H9 (cell line): ENCODE results near the gene CBLB. TPM values are rescaled to one million over a fixed set of nuclear protein-coding genes. Genes with fewer than 3 reads are reported as not detected.

ENCODE experiments used
- DNase-seq: peaks from one replicate; pipeline ENCODE4 v3.0.0-alpha.2; 2017
- H2AFZ ChIP-seq: one replicate; pipeline ENCODE4 v1.6.1; 2013; ENCODE audit warnings: mild to moderate bottlenecking, low read length, control low read depth, moderate library complexity
- H2AK5ac ChIP-seq: 2 replicates; pipeline ENCODE4 v1.6.1; 2013; ENCODE audit warnings: low read length, control low read depth, mixed read lengths; ENCODE audit not compliant: insufficient read length
- H2BK120ac ChIP-seq: one replicate; pipeline ENCODE4 v1.6.1; 2013; ENCODE audit warnings: low read depth, mild to moderate bottlenecking, low read length, control low read depth, inconsistent platforms; ENCODE audit not compliant: poor library complexity, severe bottlenecking
- H2BK12ac ChIP-seq: 2 replicates; pipeline ENCODE4 v1.6.1; 2013; ENCODE audit warnings: low read length, control low read depth, mixed read lengths, low read depth; ENCODE audit not compliant: insufficient read length
- H2BK15ac ChIP-seq: 2 replicates; pipeline ENCODE4 v1.6.1; 2013; ENCODE audit warnings: low read depth, low read length, control low read depth
- H2BK20ac ChIP-seq: one replicate; pipeline ENCODE4 v1.6.1; 2013; ENCODE audit warnings: low read depth, mild to moderate bottlenecking, low read length, control low read depth, inconsistent platforms; ENCODE audit not compliant: poor library complexity, severe bottlenecking
- H2BK5ac ChIP-seq: 2 replicates; pipeline ENCODE4 v1.6.1; 2013; ENCODE audit warnings: low read length, control low read depth, mixed read lengths; ENCODE audit not compliant: insufficient read length
- H3K14ac ChIP-seq: 2 replicates; pipeline ENCODE4 v1.6.1; 2013; ENCODE audit warnings: low read length, control low read depth; ENCODE audit not compliant: insufficient read depth
- H3K18ac ChIP-seq: 2 replicates; pipeline ENCODE4 v1.6.1; 2013; ENCODE audit warnings: low read depth, mild to moderate bottlenecking, mixed read lengths, low read length, control low read depth; ENCODE audit not compliant: insufficient read length
- H3K23ac ChIP-seq: 2 replicates; pipeline ENCODE4 v1.6.1; 2013; ENCODE audit warnings: low read length, control low read depth, mixed read lengths, low read depth; ENCODE audit not compliant: insufficient read length
- H3K23me2 ChIP-seq: 2 replicates; pipeline ENCODE4 v1.6.1; 2013; ENCODE audit warnings: low read depth, mild to moderate bottlenecking, mixed read lengths, low read length, control low read depth; ENCODE audit not compliant: insufficient read length, poor library complexity, severe bottlenecking
- H3K27ac ChIP-seq: 2 replicates; pipeline ENCODE4 v1.5.1; 2013; ENCODE audit warnings: low read length, control low read depth, mixed read lengths, low read depth; ENCODE audit not compliant: insufficient read length
- H3K27me3 ChIP-seq: 2 replicates; pipeline ENCODE4 v1.6.1; 2013; ENCODE audit warnings: low read length, control low read depth, inconsistent platforms; ENCODE audit not compliant: insufficient read depth
- H3K4ac ChIP-seq: 2 replicates; pipeline ENCODE4 v1.6.1; 2013; ENCODE audit warnings: low read depth, mild to moderate bottlenecking, control low read depth, inconsistent platforms, low read length, moderate library complexity
- H3K4me1 ChIP-seq: 2 replicates; pipeline ENCODE4 v1.6.1; 2013; ENCODE audit warnings: low read length, control low read depth, inconsistent platforms; ENCODE audit not compliant: insufficient read depth
- H3K4me2 ChIP-seq: 2 replicates; pipeline ENCODE4 v1.6.1; 2013; ENCODE audit warnings: low read length, control low read depth, mixed read lengths; ENCODE audit not compliant: insufficient read length, insufficient read depth
- H3K56ac ChIP-seq: 2 replicates; pipeline ENCODE4 v1.6.1; 2013; ENCODE audit warnings: low read depth, mild to moderate bottlenecking, mixed read lengths, low read length, control low read depth; ENCODE audit not compliant: insufficient read length
- H3K79me1 ChIP-seq: 2 replicates; pipeline ENCODE4 v1.6.1; 2013; ENCODE audit warnings: low read depth, mild to moderate bottlenecking, moderate library complexity, low read length, control low read depth, inconsistent platforms; ENCODE audit not compliant: insufficient read depth, poor library complexity, severe bottlenecking
- H3K79me2 ChIP-seq: 2 replicates; pipeline ENCODE4 v1.6.1; 2013; ENCODE audit warnings: low read length, control low read depth, inconsistent platforms; ENCODE audit not compliant: insufficient read depth
- H3K9ac ChIP-seq: 2 replicates; pipeline ENCODE4 v1.6.1; 2013; ENCODE audit warnings: low read length, control low read depth, mixed read lengths; ENCODE audit not compliant: insufficient read length; ENCODE audit errors: extremely low read depth
- H3K9me3 ChIP-seq: one replicate; pipeline ENCODE4 v1.6.1; 2013; ENCODE audit warnings: low read depth, low read length, inconsistent platforms; ENCODE audit not compliant: control insufficient read depth
- H3T11ph ChIP-seq: one replicate; pipeline ENCODE4 v1.6.1; 2013; ENCODE audit warnings: mild to moderate bottlenecking, low read length, control low read depth, inconsistent platforms
- H4K20me1 ChIP-seq: one replicate; pipeline ENCODE4 v1.6.1; 2013; ENCODE audit not compliant: control insufficient read depth, insufficient read length, insufficient read depth
- H4K5ac ChIP-seq: 2 replicates; pipeline ENCODE4 v1.6.1; 2013; ENCODE audit warnings: low read depth, mild to moderate bottlenecking, mixed read lengths, low read length, control low read depth; ENCODE audit not compliant: insufficient read length
- H4K8ac ChIP-seq: replicated peaks from 2 replicates; pipeline ENCODE4 v1.6.1; 2013; ENCODE audit warnings: low read length, control low read depth, mixed read lengths, low read depth; ENCODE audit not compliant: insufficient read length
- H4K91ac ChIP-seq: 2 replicates; pipeline ENCODE4 v1.6.1; 2013; ENCODE audit warnings: low read depth, mild to moderate bottlenecking, moderate library complexity, mixed read lengths, low read length, control low read depth; ENCODE audit not compliant: insufficient read length
- H3K27ac Mint-ChIP-seq, 3 experiments: 2 replicates in 2 of 3; 3 replicates in 1 of 3; pipeline ENCODE4 v1.8.0; 2020 to 2021; ENCODE audit warnings: mixed read lengths in 3 of 3, mild to moderate bottlenecking in 1 of 3, moderate library complexity in 1 of 3
- H3K27me3 Mint-ChIP-seq: 2 replicates; pipeline ENCODE4 v1.8.0; 2021; ENCODE audit warnings: low read depth, mild to moderate bottlenecking, moderate library complexity, mixed read lengths
- H3K36me3 Mint-ChIP-seq, 3 experiments: 2 replicates in 2 of 3; 3 replicates in 1 of 3; pipeline ENCODE4 v1.8.0; 2020 to 2021; ENCODE audit warnings: low read depth in 3 of 3, mixed read lengths in 3 of 3; ENCODE audit not compliant: insufficient read depth in 1 of 3
- H3K4me1 Mint-ChIP-seq, 2 experiments: 2 replicates each; pipeline ENCODE4 v1.8.0; 2020; ENCODE audit warnings: mixed read lengths in 2 of 2
- H3K4me3 Mint-ChIP-seq, 2 experiments: 2 replicates in 1 of 2; 3 replicates in 1 of 2; pipeline ENCODE4 v1.8.0; 2020 to 2021; ENCODE audit warnings: mild to moderate bottlenecking in 2 of 2, mixed read lengths in 2 of 2, moderate library complexity in 1 of 2
- H3K9me3 Mint-ChIP-seq, 2 experiments: 2 replicates in 1 of 2; 3 replicates in 1 of 2; pipeline ENCODE4 v1.8.0; 2020; ENCODE audit warnings: mild to moderate bottlenecking in 2 of 2, mixed read lengths in 2 of 2, moderate library complexity in 1 of 2
- total RNA-seq: library from RNA; stranded (reverse); gene quantifications from 2 replicates; pipeline ENCODE4 v1.2.1, GENCODE V29; 2021
- TF ChIP-seq, protein P1 (sequence below): fragments of 200-600 bp; sonication (generic); conservative IDR thresholded peaks from 3 replicates; pipeline ENCODE4 v1.8.0; 2021; ENCODE audit warnings: antibody characterized with exemption, mild to moderate bottlenecking

CBLB gene
- total RNA-seq, 1 experiment from 2014 or later = 25.7 TPM

DNA sequence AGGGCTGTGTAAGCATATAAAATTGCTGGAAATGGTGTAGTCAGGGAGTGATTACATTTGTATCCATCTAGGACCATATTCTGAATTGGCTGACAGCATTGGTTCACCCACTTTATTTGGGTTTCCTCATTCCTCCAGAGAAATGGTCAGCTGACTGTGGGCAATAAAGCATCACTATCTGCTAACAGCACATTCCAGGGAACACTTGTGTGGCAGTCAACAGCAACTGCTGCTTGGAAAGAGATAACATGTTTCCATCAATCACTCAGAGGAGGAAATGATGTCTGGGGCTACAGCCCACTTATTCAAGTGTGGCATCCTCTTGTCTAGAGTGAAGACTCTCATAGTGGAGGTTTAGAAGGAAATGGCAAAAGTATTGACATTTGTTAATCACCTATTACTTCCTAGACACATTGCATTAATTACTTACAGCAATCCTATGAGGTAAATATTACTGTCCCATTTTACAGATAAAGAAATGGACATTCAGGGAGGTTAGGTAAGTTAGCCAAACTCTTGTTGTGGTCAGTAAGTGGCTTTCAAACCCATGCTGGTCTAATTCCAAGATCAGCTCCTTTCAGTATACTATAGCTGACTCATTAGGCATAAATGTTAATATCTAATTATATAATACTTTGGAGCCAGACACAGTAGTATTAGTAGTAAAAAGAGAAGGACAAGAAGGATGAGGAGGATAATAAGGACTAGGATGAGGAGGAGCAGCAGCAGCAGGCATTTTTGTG is 254.4 kb downstream of the CBLB start:
- TF ChIP-seq, protein P1, sequence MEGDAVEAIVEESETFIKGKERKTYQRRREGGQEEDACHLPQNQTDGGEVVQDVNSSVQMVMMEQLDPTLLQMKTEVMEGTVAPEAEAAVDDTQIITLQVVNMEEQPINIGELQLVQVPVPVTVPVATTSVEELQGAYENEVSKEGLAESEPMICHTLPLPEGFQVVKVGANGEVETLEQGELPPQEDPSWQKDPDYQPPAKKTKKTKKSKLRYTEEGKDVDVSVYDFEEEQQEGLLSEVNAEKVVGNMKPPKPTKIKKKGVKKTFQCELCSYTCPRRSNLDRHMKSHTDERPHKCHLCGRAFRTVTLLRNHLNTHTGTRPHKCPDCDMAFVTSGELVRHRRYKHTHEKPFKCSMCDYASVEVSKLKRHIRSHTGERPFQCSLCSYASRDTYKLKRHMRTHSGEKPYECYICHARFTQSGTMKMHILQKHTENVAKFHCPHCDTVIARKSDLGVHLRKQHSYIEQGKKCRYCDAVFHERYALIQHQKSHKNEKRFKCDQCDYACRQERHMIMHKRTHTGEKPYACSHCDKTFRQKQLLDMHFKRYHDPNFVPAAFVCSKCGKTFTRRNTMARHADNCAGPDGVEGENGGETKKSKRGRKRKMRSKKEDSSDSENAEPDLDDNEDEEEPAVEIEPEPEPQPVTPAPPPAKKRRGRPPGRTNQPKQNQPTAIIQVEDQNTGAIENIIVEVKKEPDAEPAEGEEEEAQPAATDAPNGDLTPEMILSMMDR = no peak
- no peak overlapping the region for H3K56ac ChIP-seq
- H4K91ac ChIP-seq = no peak overlapping the region
- H3K4me2 ChIP-seq = no peak overlapping the region
- H2AFZ ChIP-seq = no peak overlapping the region
- no peaks in the 10 kb centered on the region for H3K27me3 ChIP-seq
- H3K4me1 Mint-ChIP-seq = peaks cover 16 to 18% of the 10 kb centered on the region in 2 experiments
- no peaks in the 10 kb centered on the region for H3K23me2 ChIP-seq
- H3K18ac ChIP-seq = no peak overlapping the region
- H3K9me3 Mint-ChIP-seq = no peaks in the 10 kb centered on the region
- no peak overlapping the region for H3K9ac ChIP-seq
- H3K27me3 Mint-ChIP-seq = no peaks in the 10 kb centered on the region
- H2BK20ac ChIP-seq = no peak overlapping the region
- H3K23ac ChIP-seq = no peak overlapping the region
- no peak overlapping the region for H2BK15ac ChIP-seq
- no peaks in the 10 kb centered on the region for H3K79me1 ChIP-seq
- H3K4me1 ChIP-seq = peaks cover 5% of the 10 kb centered on the region; the same call in 1 of the 2 replicates
- H4K8ac ChIP-seq = no peak overlapping the region
- H3K27ac ChIP-seq = no peak overlapping the region
- DNase-seq = no peak
- H3T11ph ChIP-seq = no peak overlapping the region
- H3K27ac Mint-ChIP-seq = no peak overlapping the region
- H2AK5ac ChIP-seq = no peak overlapping the region
- H3K4ac ChIP-seq = no peak overlapping the region
- no peak overlapping the region for H3K14ac ChIP-seq
- no peak overlapping the region for H4K5ac ChIP-seq
- no peak overlapping the region for H2BK5ac ChIP-seq
- no peaks in the 10 kb centered on the region for H3K79me2 ChIP-seq
- H3K9me3 ChIP-seq = no peaks in the 10 kb centered on the region
- no peak overlapping the region for H3K4me3 Mint-ChIP-seq
- H2BK12ac ChIP-seq = no peak overlapping the region
- no peaks in the 10 kb centered on the region for H3K36me3 Mint-ChIP-seq
- no peak overlapping the region for H2BK120ac ChIP-seq
- H4K20me1 ChIP-seq = no peaks in the 10 kb centered on the region
